ENCODE data around the gene DUOXA1.

Gene DUOXA1, protein sequence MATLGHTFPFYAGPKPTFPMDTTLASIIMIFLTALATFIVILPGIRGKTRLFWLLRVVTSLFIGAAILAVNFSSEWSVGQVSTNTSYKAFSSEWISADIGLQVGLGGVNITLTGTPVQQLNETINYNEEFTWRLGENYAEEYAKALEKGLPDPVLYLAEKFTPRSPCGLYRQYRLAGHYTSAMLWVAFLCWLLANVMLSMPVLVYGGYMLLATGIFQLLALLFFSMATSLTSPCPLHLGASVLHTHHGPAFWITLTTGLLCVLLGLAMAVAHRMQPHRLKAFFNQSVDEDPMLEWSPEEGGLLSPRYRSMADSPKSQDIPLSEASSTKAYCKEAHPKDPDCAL

DNA sequence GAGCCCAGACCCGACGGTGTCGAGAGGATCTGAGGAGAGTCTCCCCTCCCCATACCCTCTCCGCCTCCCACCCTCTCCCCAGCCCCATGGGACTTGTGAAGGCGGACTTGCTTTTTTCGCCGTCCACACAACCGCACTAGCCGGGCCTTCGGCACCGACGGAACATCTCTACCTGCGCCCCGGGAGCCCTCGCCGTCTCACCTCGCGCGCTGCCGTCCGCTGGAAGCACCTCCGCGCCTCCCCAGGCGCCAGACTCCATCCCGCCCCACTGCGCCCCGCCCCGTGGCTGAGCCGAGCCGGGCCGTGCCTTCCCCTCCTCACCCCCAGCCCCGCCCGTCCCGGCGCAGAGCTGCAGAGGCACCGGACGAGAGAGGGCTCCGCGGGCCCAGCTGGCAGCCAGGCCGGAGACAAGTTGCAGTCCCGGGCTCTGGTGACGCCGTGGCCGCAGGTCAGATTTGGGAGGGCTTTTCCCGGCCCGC lies at the start of gene DUOXA1, which contains the start of gene DUOX1:
Gene DUOXA1 (minus strand): TSS at position 229 of the 479 bp plus-strand sequence. CDS start 6,865 bp downstream, outside the sequence.
Gene DUOX1 (plus strand): TSS at position 344 of the 479 bp plus-strand sequence. CDS start 1,973 bp downstream, outside the sequence.
- no peak for DNase-seq

DNA sequence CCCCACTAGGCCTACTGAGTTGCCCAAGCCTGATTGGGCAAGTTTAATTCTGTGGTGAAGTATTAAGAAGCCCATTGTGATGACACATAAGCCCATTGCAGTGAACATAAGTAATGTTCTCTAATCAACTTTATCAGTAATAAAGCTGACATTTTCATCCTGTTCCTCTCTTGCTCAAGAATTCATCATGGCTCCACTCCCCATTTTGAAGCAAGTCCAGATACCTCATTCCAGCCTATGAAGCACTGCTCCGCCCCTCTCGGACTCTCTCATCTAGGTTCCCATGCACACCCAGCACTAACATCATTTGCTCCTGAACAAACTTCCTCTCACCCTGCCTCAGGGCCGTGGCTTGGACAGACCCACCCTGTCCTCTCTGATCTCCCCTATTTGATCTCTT lies 47.6 kb upstream of the DUOXA1 start:
- DNase-seq: no peak

DNA sequence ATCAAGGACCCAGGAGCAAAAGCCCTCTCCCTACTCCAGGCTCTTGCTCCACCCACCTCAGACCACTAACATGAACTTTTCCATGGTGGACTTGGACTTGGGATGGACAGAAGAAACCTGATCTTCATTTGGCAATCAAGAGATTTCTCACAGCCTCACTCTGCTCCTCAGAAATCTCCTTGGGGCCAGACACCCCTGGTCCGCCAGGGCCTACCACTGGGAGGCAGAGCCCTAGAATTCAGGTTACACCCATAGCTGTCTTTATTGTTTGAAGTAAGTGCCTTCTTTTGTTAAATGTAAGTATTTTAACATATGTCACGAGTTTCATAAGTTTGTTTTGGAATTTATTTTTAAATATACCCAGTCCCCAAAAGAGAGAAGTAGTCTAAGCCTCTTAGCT lies 44.9 kb upstream of the DUOXA1 start:
- DNase-seq: no peak

DNA sequence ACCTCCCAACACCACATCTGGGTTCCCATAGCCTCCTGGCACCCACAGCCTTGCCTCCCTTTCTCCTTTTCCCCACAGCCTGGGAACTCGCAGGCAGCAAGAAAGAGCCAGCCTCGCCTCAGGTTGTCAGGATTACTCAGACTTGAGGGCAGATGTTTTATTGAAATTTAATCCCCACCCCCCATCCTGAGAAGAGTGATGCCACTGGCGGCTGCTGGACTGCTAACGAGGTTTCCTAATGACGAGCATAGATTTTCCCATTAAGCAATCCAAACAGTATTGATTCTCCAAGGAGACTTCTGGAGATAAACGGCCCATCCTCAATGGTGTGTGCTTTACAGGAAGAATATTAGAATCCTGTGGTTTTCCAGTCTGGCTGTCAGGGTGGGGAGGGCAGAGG lies 44.4 kb upstream of the DUOXA1 start:
- DNase-seq: no peak

DNA sequence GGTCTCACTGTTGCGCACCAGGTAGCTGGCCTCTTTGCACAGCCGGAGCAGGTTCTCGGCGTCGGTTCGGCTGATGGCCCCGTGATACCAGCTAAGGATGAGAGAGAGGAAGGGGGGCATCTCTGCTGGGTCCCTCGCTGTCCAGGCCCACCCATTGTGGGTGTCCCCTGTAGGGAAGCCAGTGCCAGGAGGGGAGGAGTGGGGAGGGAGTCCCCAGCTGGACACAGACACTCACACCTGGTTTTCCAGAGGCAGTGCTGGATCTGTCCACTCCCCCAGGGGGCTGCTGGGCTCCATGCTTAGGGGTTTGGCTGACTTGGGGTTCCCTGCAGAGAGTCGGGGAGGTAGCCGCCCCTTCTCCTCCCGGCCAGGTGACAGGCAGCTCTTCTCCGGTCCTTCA lies 42.2 kb upstream of the DUOXA1 start:
- no peak for DNase-seq

DNA sequence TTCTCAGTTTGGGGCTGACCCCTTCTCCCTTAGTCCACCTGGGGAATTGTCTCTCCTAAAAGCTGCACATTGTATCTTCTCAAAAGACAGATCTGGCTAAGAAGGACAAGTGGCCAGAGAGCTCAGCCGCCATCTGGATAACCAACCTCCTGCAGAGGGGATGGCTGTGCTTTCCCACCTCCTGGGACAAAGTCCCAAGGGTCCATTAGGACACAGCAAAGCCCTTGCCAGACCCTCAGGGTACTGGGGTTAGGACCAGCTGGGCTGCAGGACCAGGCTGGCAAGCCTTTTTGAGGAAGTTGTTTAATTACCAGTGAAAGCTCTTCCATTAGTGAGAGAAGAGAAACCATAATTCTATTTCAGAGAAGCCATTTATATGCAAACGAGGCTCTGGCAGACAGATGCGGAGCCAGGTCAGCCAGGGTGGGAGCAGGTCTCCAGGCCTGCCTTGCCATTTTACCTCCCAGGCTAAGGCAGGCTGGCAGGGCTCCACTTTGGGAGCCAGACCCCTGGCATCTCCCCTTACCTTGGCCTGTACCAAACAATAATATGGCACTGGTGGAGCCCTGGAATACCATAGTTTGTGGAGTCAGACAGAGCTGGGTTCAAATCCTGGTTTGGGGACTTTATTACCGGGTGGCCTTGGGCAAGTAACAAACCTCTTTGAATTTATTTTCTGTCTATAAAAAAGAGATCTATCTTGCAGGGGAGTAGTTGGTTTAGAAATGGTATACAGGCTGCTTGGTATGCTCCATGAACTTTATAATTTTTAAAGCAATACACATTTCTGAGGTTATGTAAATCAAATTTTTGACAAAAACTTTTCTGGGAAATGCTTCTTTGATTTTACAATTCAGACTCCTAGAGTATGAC lies 40.2 kb upstream of the DUOXA1 start:
- DNase-seq: no peak

DNA sequence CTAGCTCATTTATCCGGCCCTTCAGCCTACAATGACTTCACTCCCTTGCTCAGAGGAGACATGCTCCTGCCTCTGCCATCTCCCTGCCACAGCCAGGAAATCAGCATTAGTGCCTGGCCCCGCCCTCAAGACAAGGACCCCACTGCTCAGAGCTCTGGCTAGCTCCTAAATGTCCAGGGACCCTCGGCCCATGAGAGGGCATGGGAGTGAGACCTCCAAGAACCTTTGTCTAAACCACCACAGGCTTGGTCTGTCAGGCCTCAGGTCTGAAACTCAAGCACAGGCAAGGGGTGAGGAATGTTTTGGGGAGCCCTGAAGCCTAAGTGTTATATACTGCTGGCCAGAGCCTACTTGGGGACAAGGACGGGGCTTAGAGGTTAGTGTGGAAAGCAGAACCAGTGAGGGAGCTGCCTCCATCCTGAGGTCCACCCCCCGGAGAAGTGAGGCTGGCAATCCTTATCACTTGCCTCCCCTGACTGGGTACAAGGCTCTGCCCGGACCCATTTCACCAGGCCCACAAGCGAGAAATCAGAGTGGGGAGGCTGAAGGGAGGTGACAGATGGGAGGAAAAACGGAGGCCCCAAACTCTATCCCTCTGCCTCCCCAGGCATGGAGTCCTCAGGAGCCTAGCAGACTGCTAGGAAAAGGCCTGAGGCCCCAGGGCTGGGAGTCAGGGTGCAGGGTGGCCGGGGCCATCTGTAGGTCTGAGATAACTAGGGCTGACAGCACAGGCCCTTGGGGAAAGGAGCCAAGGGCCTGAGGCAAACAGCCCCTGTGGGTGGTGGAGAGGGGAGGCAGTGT lies 39.3 kb upstream of the DUOXA1 start:
- no peak for DNase-seq

DNA sequence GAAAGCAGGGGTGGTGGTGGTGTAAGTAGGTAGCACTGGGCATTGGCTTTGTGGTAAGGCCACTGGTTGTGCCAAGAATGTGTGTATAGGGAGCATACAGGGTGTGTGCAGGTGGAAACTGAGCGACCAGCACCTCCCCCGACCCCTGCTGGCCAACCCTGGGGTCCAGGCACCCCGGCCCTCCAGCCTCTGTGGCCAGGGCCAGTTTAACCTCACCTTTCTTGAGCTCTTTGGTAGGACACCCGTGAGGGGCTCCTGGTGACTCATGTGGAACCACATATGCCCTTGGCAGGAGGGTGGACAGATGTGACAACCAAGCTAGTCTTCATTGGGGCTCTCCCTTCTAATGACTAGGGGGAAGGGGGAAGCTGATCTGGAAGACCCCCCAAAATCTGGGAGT lies 38.6 kb upstream of the DUOXA1 start:
- DNase-seq: no peak

DNA sequence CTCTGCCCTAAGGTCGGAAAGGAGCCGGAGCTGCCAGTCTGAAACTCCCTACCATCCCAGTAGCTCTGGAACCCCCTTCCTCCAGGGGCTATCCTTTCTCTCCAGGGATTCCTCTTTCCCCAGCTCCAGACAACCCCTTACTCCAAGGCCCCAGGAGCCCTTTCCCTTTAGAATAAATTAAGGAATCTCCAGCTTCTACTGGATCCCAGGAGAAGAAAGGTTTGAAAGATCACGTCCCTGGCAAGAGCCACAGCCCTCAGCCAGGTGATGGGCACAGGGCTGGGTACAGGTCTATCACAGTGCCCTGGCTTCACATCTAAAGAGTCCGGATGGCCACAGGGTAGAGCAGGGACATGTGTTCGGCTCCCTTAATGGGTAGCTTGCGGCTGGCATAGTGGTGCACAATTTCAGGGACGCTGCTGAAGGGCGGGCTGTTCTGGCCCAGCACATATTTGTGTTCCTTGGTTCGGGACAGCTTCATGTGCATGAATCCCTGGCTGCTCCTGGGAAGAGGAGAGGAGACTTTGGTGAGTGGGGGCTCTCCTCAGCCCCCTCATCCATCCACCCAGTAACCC lies 38.0 kb upstream of the DUOXA1 start:
- no peak for DNase-seq

DNA sequence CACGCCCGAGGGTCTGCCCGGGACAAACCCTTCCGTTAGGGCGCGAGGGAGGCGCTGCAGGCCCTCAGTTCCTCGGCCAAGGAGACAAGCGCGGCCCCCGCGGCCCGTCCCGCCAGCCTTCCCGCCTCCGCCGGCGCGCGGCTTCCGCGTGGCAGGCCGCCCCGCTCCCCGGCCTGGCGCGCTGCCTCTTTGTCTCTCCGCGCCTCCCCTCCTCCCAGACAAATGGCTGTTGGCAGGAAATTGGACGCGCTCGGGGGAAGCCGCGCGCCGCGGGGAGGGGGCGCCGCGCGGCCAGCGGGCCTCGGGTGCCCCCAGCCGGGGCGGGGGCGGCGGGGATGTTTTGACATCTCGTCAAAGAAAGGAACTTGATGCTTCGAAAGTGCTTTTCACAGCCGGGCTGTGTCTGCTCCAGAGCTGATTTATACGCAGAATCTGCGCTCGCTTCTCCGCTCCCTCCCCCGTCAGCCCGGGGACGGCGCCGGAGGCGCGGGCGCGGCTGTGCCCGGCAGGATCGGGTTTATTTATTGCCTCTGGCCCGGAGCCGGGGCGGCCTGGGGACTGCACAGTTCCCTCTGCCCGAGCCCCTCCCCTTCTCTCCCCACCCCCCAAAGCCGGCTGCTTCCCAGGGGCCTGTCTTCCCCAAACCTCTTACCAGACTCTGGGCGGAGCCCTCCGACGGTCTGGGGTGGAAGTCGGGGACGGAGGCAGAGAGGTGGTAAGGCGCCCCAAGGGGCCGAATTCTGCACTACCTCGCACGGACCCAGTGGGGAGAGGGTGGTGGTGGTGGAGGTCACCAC lies 37.4 kb upstream of the DUOXA1 start:
- DNase-seq: no peak

DNA sequence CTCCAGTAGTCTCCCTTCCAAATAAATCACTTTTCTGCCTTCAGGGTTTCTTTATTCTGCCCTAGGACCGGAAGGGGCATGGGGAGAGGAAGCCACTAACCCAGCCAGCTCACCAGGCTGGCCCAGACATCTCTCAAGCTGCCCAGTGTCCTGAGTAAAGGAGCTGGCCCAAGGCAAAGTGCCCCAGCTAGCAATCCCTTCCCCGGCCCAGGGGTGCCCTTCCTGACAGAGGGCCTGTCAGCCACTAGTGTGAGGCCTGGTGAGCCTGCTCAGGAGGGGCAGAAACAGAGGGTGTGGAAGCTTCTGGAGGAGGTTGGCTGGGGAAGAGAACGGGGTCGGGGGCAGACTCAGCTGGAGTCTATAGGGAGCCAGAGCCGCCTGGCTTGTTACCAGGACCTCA lies 35.9 kb upstream of the DUOXA1 start:
- DNase-seq: no peak

DNA sequence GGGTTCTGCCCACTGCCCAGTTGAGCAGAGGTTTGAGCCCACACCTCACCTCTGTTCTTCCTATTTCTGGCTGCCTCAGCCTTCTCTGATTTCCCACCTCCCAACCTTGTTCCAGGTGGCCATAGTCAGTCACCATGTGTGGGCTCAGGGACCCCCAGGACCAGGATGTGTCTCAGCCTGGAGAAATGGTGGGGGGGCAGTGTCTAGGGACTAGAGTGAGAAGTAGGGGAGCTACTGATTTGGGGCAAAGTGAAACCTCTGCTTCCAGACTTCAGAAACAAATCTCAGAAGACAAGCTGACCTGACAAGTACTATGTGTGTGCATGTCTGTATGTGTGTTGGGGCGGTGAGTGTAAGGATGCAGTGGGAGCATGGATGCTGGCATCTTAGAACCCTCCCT lies 35.2 kb upstream of the DUOXA1 start:
- no peak for DNase-seq

DNA sequence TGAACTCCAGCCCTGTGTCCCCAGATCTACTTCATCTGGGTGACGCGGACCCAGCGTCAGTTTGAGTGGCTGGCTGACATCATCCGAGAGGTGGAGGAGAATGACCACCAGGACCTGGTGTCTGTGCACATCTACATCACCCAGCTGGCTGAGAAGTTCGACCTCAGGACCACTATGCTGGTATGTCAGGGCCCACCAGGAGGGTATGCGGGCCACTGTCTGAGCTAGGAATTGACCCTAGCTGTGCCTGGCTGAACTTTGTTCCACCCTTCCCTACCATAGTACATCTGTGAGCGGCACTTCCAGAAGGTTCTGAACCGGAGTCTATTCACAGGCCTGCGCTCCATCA lies 33.8 kb upstream of the DUOXA1 start:
- no peak for DNase-seq

DNA sequence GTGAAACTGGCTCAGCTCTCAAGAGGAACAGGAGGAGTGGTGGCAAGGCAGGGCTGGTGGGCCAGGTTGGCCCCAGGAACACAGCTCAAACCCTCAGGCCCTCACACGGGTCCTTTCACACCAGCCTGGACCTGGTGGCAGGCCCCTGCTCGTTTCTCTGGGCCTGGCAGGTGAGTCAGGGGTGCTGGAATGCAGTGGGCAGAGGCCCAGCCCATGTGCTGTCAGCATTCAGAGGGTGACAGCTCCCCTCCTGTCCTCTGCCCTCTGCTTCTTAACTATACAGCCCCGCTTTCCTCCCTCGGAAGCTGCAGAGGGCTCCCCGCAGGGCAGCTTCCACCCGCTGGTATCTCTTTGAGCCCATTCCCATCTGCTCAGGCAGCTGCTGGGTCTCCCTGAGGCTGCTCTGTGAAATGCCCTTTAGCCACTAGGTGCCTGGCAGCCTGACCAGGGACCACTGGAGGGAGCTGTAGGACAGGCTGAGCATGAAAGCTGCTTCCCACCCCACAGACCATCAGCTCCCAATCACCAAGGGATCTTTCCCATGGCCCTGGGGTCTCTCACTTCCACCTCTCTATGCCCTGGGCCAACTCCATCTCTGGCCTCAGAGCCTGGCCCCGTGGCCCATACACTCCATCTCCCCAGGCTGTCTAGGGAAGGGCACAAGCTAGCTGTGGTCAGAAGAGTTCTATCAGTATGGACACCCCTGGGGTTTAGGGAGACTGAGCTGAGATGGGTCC lies 33.3 kb upstream of the DUOXA1 start:
- DNase-seq: no peak

DNA sequence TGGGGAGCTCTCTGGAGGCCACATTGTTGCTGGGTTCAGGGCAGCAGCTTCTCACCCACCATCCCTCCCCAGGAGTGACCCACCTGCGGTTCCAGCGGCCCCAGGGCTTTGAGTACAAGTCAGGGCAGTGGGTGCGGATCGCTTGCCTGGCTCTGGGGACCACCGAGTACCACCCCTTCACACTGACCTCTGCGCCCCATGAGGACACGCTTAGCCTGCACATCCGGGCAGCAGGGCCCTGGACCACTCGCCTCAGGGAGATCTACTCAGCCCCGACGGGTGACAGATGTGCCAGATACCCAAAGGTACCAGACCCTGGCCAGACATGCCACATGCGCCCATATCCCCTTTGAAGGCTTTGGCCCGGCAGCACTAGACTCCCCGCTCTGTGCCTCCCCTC lies 32.0 kb upstream of the DUOXA1 start:
- DNase-seq: no peak

DNA sequence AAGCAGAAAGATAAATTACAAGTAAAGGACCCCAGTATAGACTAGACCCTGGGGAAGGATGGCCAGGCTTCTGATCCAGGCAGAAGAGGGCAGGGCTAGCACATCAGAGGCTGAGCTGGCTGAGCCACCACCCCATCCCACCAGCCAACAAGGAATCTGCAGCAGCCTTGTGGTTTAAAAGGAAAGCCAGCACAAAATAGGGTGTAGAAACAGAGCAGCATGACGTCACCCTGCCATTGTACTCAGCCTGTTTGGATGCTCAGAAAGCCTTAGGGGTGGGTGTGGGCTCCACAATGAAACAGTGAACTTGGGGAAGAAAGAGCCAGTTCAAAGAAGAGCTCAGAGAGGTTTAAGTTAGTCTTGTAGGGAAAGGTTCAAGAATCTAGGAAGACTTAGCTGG lies 28.3 kb upstream of the DUOXA1 start:
- DNase-seq: no peak

DNA sequence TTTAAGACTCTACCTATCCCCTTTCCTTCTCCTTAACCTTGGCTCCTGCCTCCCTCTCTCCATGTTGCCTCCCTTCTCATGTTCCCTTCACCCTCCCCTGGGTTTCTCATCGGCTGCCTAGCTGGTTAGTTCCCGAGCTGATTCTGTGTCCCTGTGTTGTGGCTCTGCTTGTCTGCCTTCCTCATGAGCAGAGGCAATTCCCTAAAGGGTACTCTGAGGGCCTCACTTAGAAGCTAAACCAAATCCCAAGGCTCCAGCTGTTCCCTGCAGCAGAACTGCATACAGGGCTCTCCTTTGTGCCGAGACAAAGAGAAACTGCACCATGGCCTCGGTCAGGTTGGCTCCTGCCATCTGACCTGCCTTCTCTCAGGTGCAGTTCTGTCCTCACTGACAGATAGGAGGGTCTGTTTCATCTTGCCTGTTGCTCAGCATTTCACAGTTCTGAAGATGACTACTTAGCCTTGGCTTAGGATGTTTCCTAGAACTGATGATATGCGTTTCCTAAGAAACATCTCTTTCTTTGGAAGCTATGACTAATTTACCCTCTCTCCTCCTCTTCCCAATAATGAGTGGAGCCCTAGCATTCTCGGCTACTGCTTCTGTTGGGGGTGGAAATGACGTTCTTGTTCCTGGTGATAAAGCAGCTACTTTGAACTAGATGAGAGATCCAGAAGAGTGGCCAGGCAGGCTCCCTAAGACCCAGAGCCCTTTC lies 27.2 kb upstream of the DUOXA1 start:
- no peak for DNase-seq

DNA sequence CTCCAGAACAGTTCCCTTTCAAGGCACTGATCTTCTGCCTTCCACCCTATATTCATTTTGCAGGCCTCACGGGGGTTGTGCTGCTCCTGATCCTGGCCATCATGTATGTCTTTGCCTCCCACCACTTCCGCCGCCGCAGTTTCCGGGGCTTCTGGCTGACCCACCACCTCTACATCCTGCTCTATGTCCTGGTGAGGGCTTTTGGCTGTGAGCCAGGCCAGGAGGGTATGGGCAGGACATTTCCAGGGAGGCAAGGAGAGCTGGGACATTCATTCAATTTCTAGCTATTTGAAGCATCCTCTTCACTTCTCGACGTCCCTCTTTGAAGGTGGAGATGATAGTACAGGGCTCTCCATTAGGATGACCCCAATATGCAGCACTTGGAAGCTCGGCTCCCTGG lies 26.1 kb upstream of the DUOXA1 start:
- no peak for DNase-seq

DNA sequence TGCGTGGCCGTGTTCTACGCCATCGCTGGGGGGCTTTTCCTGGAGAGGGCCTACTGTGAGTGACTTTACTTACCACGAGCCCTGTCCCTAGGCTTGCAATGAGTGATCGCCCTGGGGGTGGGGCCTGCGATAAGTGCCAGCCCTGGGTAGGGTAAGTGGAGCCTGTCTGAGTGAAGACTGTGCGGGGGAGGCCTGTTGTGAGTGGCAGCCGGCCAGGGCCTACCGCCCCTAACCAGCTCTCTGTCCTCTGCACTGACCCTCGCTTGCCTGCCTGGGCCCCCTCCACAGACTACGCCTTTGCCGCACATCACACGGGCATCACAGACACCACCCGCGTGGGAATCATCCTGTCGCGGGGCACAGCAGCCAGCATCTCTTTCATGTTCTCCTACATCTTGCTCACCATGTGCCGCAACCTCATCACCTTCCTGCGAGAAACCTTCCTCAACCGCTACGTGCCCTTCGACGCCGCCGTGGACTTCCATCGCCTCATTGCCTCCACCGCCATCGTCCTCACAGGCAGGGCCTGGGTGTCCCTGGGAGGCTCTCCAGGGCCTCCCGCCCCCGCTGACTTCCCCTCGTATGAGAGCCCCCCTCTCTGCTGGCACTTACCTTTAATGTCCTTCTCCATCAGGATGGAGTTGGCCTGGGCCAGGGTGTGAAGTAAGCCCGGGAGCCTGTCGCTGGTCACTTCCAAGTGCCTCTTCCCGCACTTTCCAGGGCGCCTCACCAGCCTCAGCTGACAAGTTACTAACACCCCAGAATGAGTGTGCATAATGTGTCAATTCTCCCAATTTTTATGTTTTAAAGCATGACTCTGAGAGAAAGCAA lies 22.5 kb upstream of the DUOXA1 start:
- DNase-seq: no peak

DNA sequence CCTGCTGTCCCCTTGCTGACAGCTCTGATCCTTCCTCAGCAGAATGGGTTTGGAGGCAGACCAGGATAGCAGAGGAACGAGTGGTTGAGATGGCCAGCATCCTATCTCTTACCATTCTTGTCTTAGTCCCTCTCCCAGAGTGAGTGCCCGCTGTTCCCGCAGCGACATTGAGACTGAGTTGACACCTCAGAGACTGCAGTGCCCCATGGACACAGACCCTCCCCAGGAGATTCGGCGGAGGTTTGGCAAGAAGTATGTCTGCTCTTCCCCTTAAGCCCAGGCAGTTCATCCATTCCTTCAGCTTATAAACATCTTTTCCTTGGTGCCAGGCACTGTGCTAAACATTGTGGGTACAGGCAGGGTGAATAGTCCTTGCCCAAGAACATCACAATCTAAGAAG lies 21.3 kb upstream of the DUOXA1 start:
- no peak for DNase-seq

All from cortex of kidney (tissue), 1 donor.